Keratinocyte (primary cell): Measurements from ENCODE around the gene TRIM66. TPM values are rescaled to one million over a fixed set of nuclear protein-coding genes. Genes with fewer than 3 reads are reported as not detected.

ENCODE experiments used
- DNase-seq: peaks from one replicate; pipeline ENCODE4 v3.0.0-alpha.2; 2011; ENCODE audit warnings: low read depth, missing footprints, low spot score
- FAIRE-seq: peaks from 2 replicates; lab custom pipeline; 2011; peaks lifted over from hg19 to GRCh38; lab: Jason Lieb, UNC
- H2AFZ ChIP-seq: 2 replicates; pipeline ENCODE4 v1.6.0; 2012; ENCODE audit warnings: low read length, control low read depth, inconsistent platforms; ENCODE audit not compliant: control insufficient read depth
- H3K27ac ChIP-seq: 2 replicates; pipeline ENCODE4 v1.5.1; 2011; ENCODE audit warnings: low read length; ENCODE audit not compliant: control insufficient read depth, insufficient read depth
- H3K27me3 ChIP-seq: 3 replicates; pipeline ENCODE4 v1.6.0; 2011; ENCODE audit warnings: low read length; ENCODE audit not compliant: control insufficient read depth, insufficient read depth; ENCODE audit errors: extremely low read depth
- H3K36me3 ChIP-seq, 2 experiments: 2 replicates in 1 of 2; 3 replicates in 1 of 2; pipeline ENCODE4 v1.5.1; 2011; ENCODE audit warnings: low read length in 2 of 2, mild to moderate bottlenecking in 1 of 2; ENCODE audit not compliant: control insufficient read depth in 2 of 2, insufficient read depth in 2 of 2; ENCODE audit errors: extremely low read depth in 1 of 2
- H3K4me1 ChIP-seq: 3 replicates; pipeline ENCODE4 v1.5.1; 2011; ENCODE audit warnings: low read length; ENCODE audit not compliant: control insufficient read depth, insufficient read depth; ENCODE audit errors: extremely low read depth
- H3K4me2 ChIP-seq: 3 replicates; pipeline ENCODE4 v1.6.0; 2011; ENCODE audit warnings: low read depth, low read length; ENCODE audit not compliant: control insufficient read depth, insufficient read depth; ENCODE audit errors: extremely low read depth
- H3K4me3 ChIP-seq, 3 experiments: fragments of 200-600 bp in 1 of 3; sonication (generic) in 1 of 3; 2 replicates in 2 of 3; 3 replicates in 1 of 3; pipeline ENCODE4 v1.5.1; 2011 to 2016; ENCODE audit warnings: low read length in 3 of 3, mild to moderate bottlenecking in 3 of 3, control low read depth in 2 of 3, inconsistent platforms in 1 of 3, low read depth in 1 of 3, mixed read lengths in 1 of 3, mixed run types in 1 of 3, moderate library complexity in 1 of 3; ENCODE audit not compliant: control insufficient read depth in 2 of 3, insufficient read depth in 2 of 3; ENCODE audit errors: extremely low read depth in 1 of 3
- H3K79me2 ChIP-seq: 2 replicates; pipeline ENCODE4 v1.6.0; 2012; ENCODE audit warnings: low read length; ENCODE audit not compliant: control insufficient read depth, insufficient read depth
- H3K9ac ChIP-seq: 3 replicates; pipeline ENCODE4 v1.6.0; 2011; ENCODE audit warnings: low read length; ENCODE audit not compliant: control insufficient read depth, insufficient read depth; ENCODE audit errors: extremely low read depth
- H3K9me1 ChIP-seq: 3 replicates; pipeline ENCODE4 v1.6.0; 2011; ENCODE audit warnings: low read length; ENCODE audit not compliant: control insufficient read depth, insufficient read depth; ENCODE audit errors: extremely low read depth
- H3K9me3 ChIP-seq: 2 replicates; pipeline ENCODE4 v1.5.1; 2012; ENCODE audit warnings: low read depth, low read length; ENCODE audit not compliant: control insufficient read depth
- H4K20me1 ChIP-seq: 3 replicates; pipeline ENCODE4 v1.6.0; 2011; ENCODE audit warnings: low read length; ENCODE audit not compliant: control insufficient read depth, insufficient read depth; ENCODE audit errors: extremely low read depth
- EZH2 ChIP-seq: IDR thresholded peaks from one replicate; pipeline ENCODE4 v1.6.1; 2012; ENCODE audit warnings: inconsistent platforms, mild to moderate bottlenecking, low read length, moderate library complexity
- dilution Hi-C: fragments of 300-500 bp; cut with MboI; formaldehyde crosslinking; loops from one replicate; pipeline ENCODE4 v1.7.0; 2020; ENCODE audit warnings: low sequenced_read_pairs; ENCODE audit not compliant: extremely low pct_ligation_motif_present
- polyA plus RNA-seq, 5 experiments: library from polyadenylated mRNA; depleted of rRNA in 3 of 5; stranded (reverse) in 3 of 5; stranded (forward) in 1 of 5; unstranded in 1 of 5; fragments of >200 nt; gene quantifications; 1 replicate in 1 of 5; 2 replicates in 3 of 5; 3 replicates in 1 of 5; pipeline versions ENCODE4 v1.2.1 to v1.2.3, GENCODE V29; 2011 to 2012; ENCODE audit warnings: missing spikeins in 2 of 5, low read depth in 1 of 5, low replicate concordance in 1 of 5
- TF ChIP-seq, protein P1 (sequence below), 3 experiments: IDR thresholded peaks in 1 of 3; conservative IDR thresholded peaks in 1 of 3; optimal IDR thresholded peaks in 1 of 3; 2 replicates in 2 of 3; 3 replicates in 1 of 3; pipeline versions ENCODE3 to v1.5.1; 2011; ENCODE audit warnings: low read length in 3 of 3, mild to moderate bottlenecking in 3 of 3, moderate library complexity in 2 of 3, control low read depth in 1 of 3, inconsistent platforms in 1 of 3; ENCODE audit not compliant: insufficient read depth in 2 of 3; ENCODE audit errors: extremely low read depth in 1 of 3

Gene TRIM66
- polyA plus RNA-seq, 1 donor (not counting 4 experiments of a cell fraction or from before 2014, with no cell fraction given) = 5.1 TPM

DNA sequence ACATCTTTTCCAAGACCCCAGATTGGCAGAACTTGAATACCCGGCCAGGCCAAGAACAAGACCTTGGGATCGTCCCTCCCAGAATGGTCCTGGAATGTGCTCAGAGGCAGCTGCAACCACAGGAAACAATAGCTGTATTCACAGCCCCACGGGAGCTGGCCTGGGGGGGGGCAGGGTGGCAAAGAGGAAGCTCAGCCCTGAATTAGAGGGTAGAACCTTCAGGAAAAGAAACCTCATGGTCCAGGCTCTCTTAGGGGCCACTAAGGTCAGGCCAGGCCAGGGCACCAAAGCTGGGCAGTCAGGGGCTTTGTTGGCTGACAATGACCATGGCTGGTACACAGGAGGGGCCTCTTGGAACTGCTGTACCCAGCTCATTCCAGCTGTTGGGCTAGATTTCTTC lies 17.4 kb upstream of the TRIM66 start:
- Histone ChIP-seq H3K4me2 (peak overlapping the region; percentile 45), H3K79me2 (peaks cover 4% of the 10 kb centered on the region), H3K9me1 (no peaks in the 10 kb centered on the region), H3K4me1 (peaks cover 13% of the 10 kb centered on the region), H3K9ac (peak overlapping the region; percentile 9), H2AFZ (peak overlapping the region; percentile 33), H3K27ac (peak overlapping the region; percentile 64), H4K20me1 (no peaks in the 10 kb centered on the region), H3K36me3 (peaks cover 28 to 52% of the 10 kb centered on the region in 2 experiments), H3K9me3 (no peaks in the 10 kb centered on the region), H3K4me3 (peak overlapping the region in 1 of 3 experiments; percentile 27), H3K27me3 (no peaks in the 10 kb centered on the region)
- FAIRE-seq (peak; percentile 87), DNase-seq (no peak)
- TF ChIP-seq, protein P1, sequence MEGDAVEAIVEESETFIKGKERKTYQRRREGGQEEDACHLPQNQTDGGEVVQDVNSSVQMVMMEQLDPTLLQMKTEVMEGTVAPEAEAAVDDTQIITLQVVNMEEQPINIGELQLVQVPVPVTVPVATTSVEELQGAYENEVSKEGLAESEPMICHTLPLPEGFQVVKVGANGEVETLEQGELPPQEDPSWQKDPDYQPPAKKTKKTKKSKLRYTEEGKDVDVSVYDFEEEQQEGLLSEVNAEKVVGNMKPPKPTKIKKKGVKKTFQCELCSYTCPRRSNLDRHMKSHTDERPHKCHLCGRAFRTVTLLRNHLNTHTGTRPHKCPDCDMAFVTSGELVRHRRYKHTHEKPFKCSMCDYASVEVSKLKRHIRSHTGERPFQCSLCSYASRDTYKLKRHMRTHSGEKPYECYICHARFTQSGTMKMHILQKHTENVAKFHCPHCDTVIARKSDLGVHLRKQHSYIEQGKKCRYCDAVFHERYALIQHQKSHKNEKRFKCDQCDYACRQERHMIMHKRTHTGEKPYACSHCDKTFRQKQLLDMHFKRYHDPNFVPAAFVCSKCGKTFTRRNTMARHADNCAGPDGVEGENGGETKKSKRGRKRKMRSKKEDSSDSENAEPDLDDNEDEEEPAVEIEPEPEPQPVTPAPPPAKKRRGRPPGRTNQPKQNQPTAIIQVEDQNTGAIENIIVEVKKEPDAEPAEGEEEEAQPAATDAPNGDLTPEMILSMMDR (optimal IDR thresholded peaks at IDR 0.05 in 1 of 3, IDR thresholded peaks at IDR 0.05 in 1 of 3, conservative IDR thresholded peaks at IDR 0.05 in 1 of 3; ENCODE audit: extremely low read depth in 1 of 3, insufficient read depth in 2 of 3, low read length in 3 of 3) = no peak
- no peak for TF ChIP-seq EZH2
- dilution Hi-C loops = no loop called here

DNA sequence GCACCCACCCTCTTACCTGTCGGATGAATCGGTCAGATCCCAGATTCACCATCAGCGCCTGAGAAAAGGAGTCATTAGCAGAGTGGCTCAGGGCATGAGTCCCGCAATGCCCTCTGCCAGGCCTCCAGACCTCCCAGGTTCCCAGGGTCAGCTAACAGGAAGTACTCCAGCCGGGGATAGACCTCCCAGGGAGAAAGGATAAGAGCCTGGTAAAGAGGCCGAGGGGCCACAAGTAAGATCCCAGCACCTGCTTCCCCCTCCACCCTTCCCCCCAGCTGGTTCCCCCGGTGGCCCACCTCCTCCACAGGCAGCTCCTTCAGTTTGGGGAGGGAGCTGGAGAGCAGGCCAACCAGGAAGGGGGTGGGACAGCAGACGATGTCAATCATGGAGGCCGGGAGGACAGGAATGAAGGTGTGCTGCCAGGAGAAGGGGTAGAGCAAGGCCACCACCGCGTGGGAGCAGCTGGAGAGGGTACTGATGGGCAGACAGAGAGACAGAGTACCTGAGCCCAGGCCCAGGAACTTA lies 16.5 kb upstream of the TRIM66 start:
- H3K4me1 ChIP-seq = peaks cover 13% of the 10 kb centered on the region
- no peak overlapping the region for H3K9ac ChIP-seq
- no peaks in the 10 kb centered on the region for H3K27me3 ChIP-seq
- FAIRE-seq = no peak
- DNase-seq = no peak
- H3K27ac ChIP-seq = no peak overlapping the region
- no peaks in the 10 kb centered on the region for H3K9me1 ChIP-seq
- H3K36me3 ChIP-seq = peaks cover 32 to 53% of the 10 kb centered on the region in 2 experiments
- dilution Hi-C loops = no loop called here
- no peak overlapping the region for H3K4me3 ChIP-seq
- H3K9me3 ChIP-seq = no peaks in the 10 kb centered on the region
- H3K4me2 ChIP-seq = no peak overlapping the region
- no peak overlapping the region for H2AFZ ChIP-seq
- TF ChIP-seq EZH2 = no peak
- TF ChIP-seq, protein P1 (optimal IDR thresholded peaks at IDR 0.05 in 1 of 3, IDR thresholded peaks at IDR 0.05 in 1 of 3, conservative IDR thresholded peaks at IDR 0.05 in 1 of 3; ENCODE audit: extremely low read depth in 1 of 3, insufficient read depth in 2 of 3, low read length in 3 of 3) = no peak
- no peaks in the 10 kb centered on the region for H4K20me1 ChIP-seq
- peaks cover 4% of the 10 kb centered on the region for H3K79me2 ChIP-seq
